ENCODE data around the gene GRAMD2B. TPM values are rescaled to one million over a fixed set of nuclear protein-coding genes. Genes with fewer than 3 reads are reported as not detected.
"Not testable (repeated sequence)": the region's sequence is repeated elsewhere in the genome, so short reads cannot be mapped to it uniquely, and the experiment has no call there.

Gene GRAMD2B
- total and polyA plus RNA-seq, 9 donors, result 19.2 to 99.0 (median 32.2) TPM

DNA sequence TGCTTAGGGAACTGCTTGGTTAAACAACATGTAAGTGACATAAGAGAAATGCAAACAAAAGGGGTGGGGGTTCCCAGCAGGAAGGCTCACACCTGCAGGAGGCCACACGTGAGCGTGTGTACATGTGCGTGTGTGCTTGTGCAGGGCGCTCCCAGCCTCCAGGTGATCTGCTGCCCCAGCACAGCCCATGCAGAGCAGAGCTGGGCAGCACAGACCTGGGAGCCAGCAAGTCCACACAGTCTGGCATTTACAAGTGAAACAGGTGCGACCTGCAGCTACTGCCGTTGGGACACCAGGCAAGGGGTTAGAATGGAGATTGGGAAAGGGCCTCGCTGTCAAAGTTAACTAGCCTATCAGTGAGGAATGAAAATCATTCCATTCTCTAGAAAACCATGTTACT lies 41.8 kb downstream of the GRAMD2B start:
- intact Hi-C loops (cut with DNase I), result no loop called here
- whole genome bisulfite sequencing, 3 donors, result 86 to 93% (median 87%) methylated on average over 7 of the region's 7 CpGs

DNA sequence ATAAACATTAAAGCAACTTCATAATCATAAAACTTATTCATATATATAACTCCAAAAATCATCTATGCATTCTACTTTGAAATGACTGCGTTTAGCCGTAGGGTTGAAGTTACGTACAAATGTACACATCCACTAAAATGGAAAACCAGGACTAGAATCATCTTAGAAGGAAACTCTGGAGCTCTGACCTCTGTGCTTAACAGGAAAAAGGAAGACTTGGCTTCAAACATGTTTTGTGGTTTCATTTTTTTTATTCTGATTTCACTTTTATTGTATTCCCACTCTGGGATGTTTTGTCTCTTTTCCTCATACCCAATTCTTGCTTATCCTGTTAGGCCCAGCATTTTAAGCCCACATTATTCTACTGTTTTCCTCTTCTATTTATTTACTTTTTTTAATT lies 44.9 kb downstream of the GRAMD2B start:
- intact Hi-C loops (cut with DNase I), result no loop called here
- no peak overlapping the region for H3K4me3 ChIP-seq
- no peaks in the 10 kb centered on the region for H3K9me3 ChIP-seq
- DNase-seq, result no peak
- no peak for TF ChIP-seq POLR2A (IDR thresholded peaks at IDR 0.05)
- TF ChIP-seq, protein P1, sequence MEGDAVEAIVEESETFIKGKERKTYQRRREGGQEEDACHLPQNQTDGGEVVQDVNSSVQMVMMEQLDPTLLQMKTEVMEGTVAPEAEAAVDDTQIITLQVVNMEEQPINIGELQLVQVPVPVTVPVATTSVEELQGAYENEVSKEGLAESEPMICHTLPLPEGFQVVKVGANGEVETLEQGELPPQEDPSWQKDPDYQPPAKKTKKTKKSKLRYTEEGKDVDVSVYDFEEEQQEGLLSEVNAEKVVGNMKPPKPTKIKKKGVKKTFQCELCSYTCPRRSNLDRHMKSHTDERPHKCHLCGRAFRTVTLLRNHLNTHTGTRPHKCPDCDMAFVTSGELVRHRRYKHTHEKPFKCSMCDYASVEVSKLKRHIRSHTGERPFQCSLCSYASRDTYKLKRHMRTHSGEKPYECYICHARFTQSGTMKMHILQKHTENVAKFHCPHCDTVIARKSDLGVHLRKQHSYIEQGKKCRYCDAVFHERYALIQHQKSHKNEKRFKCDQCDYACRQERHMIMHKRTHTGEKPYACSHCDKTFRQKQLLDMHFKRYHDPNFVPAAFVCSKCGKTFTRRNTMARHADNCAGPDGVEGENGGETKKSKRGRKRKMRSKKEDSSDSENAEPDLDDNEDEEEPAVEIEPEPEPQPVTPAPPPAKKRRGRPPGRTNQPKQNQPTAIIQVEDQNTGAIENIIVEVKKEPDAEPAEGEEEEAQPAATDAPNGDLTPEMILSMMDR (IDR thresholded peaks at IDR 0.05), result no peak
- H3K4me1 ChIP-seq (ENCODE audit: insufficient read depth), result peaks cover 21% of the 10 kb centered on the region
- no peaks in the 10 kb centered on the region for H3K36me3 ChIP-seq
- H3K27me3 ChIP-seq, result no peaks in the 10 kb centered on the region
- H3K27ac ChIP-seq, result peak overlapping the region in 1 of 2 donors; percentile 40
- 58 to 76% (median 61%) methylated on average over 3 of the region's 3 CpGs for WGBS, 3 donors

More for the DNA sequence above, 41.8 kb downstream of the GRAMD2B start:
- Histone ChIP-seq H3K9me3 (no peaks in the 10 kb centered on the region), H3K27ac (no peak overlapping the region), H3K27me3 (no peaks in the 10 kb centered on the region), H3K4me1 (ENCODE audit: insufficient read depth) (peaks cover 9% of the 10 kb centered on the region), H3K36me3 (no peaks in the 10 kb centered on the region), H3K4me3 (no peak overlapping the region)
- no peak for DNase-seq
- TF ChIP-seq EP300 (IDR thresholded peaks at IDR 0.05) (no peak), POLR2A (IDR thresholded peaks at IDR 0.05) (no peak)
- TF ChIP-seq, protein P1 (IDR thresholded peaks at IDR 0.05), result no peak

DNA sequence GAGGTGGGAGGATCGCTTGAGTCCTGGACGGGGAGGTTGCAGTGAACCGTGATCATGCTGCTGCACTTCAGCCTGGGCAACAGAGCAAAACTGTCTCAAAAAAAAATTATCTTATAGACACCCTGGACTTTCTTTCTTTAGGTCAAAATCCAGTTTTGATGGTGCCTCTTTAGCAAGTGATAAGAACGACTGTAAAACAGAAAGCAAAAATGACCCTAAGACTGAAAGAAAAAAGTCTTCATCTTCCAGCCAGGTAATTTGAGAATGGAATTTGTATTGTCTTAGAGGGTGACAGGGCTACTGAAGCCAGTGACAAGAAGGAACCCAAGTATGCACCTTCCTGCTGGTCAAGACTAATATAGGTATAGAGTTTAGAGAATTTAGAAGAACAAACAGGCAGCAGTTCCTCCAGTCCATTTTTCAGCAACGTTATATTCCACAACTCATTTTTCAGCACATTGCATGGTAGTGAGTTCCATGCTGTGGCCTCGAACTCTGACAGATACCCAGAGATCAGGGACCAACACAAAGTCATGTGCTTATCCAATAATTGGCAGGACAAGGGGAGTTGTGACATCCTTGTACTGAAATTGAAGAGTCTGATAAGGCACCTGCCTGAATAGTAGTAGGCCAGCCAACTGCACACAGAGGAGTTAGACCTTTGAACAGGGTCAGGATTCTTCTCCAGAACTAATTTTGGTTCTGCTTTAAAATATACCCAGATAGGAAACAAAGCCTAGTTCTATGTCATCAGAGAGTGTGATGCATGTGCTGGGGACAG lies 46.5 kb downstream of the GRAMD2B start:
- WGBS, 3 donors, result 86 to 90% (median 88%) methylated on average over 6 of the region's 6 CpGs
- Histone ChIP-seq H3K9me3 (no peaks in the 10 kb centered on the region), H3K4me3 (no peak overlapping the region), H3K36me3 (no peaks in the 10 kb centered on the region), H3K4me1 (ENCODE audit: insufficient read depth) (peaks cover 21% of the 10 kb centered on the region), H3K27ac (peak overlapping the region in 1 of 2 donors; percentile 10), H3K27me3 (no peaks in the 10 kb centered on the region)
- intact Hi-C loops (cut with DNase I), result loop anchor here in 2 of 4 donors (10.0 kb wide), 2 partner anchors 45 to 65 kb away; partner anchors contain the start of gene GRAMD2B (in 2 of the 2)
- TF ChIP-seq, protein P1 (IDR thresholded peaks at IDR 0.05), result no peak
- TF ChIP-seq EP300 (IDR thresholded peaks at IDR 0.05) (no peak), POLR2A (IDR thresholded peaks at IDR 0.05) (no peak)
- no peak for DNase-seq

DNA sequence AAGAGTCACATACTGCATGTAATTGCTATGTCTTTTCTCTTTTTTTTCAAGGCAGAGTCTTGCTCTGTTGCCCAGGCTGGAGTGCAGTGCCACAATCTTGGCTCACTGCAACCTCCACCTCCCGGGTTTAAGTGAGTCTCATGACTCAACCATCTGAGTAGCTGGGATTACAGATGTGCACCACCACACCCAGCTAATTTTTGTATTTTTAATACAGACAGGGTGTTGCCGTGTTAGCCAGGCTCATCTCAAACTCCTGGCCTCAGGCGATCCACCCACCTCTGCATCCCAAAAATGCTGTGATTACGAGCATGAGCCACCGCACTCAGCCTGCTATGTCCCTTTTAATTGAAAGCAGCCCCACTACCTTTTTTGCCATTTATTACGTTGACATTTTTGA lies 47.3 kb downstream of the GRAMD2B start:
- DNase-seq, H3K27me3 ChIP-seq, H3K4me3 ChIP-seq, H3K9me3 ChIP-seq, H3K36me3 ChIP-seq, H3K27ac ChIP-seq: not testable (repeated sequence)
- intact Hi-C loops (cut with DNase I), result loop anchor here in 2 of 4 donors (10.0 kb wide), 2 partner anchors 46 to 64 kb away; partner anchors contain the start of gene GRAMD2B (in 2 of the 2)
- H3K4me1 ChIP-seq (ENCODE audit: insufficient read depth), result peaks cover 21% of the 10 kb centered on the region
- WGBS, 3 donors, result 87 to 93% (median 88%) methylated on average over 6 of the region's 6 CpGs

DNA sequence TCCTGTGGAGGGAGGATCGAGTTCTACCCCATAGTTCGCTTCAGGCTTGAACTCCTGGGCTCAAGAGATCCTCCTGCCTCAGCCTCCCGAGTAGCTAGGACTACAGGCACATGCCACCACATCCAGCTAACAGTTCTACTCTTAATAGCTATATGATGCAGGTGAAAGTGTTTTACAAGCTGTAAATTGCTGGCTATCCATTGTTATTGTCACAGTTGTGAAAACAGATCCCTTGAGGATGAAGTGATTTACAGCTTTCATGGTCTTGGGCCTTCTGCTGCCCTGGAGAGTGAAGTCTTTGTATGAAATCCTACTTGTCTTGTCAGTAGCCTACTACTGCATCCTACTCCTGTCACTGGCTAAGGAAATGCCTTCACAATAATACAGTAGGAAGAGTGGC lies 48.0 kb downstream of the GRAMD2B start:
- TF ChIP-seq POLR2A (IDR thresholded peaks at IDR 0.05), result no peak
- TF ChIP-seq, protein P1 (IDR thresholded peaks at IDR 0.05), result no peak
- no peak for TF ChIP-seq EP300 (IDR thresholded peaks at IDR 0.05)
- 67 to 95% (median 79%) methylated on average over 3 of the region's 3 CpGs for WGBS, 3 donors
- Histone ChIP-seq H3K27ac (peak overlapping the region in 1 of 2 donors; percentile 16), H3K4me3 (no peak overlapping the region), H3K9me3 (no peaks in the 10 kb centered on the region), H3K27me3 (no peaks in the 10 kb centered on the region), H3K36me3 (no peaks in the 10 kb centered on the region), H3K4me1 (ENCODE audit: insufficient read depth) (peaks cover 21% of the 10 kb centered on the region)
- intact Hi-C loops (cut with DNase I), result loop anchor here in 2 of 4 donors (10.0 kb wide), 2 partner anchors 46 to 64 kb away; partner anchors contain the start of gene GRAMD2B (in 2 of the 2)
- no peak for DNase-seq
